WTC11 (cell line): ENCODE measurements around the gene GLT6D1.

Experiments
- ARID4B ChIP-seq: sonication (generic); formaldehyde crosslinking; IDR thresholded peaks from 2 replicates; pipeline ENCODE4 v1.8.0; 2023; ENCODE audit warnings: missing genetic modification reagents, mild to moderate bottlenecking, borderline replicate concordance
- CTCF ChIP-seq: fragments of 200-600 bp; IDR thresholded peaks from 2 replicates; pipeline ENCODE4 v1.8.0; 2022; ENCODE audit warnings: antibody characterized with exemption
- ELF4 ChIP-seq: sonication (generic); formaldehyde crosslinking; IDR thresholded peaks from 2 replicates; pipeline ENCODE4 v1.8.1; 2022; ENCODE audit warnings: low read depth, mild to moderate bottlenecking, moderate library complexity, missing genetic modification reagents
- ERG ChIP-seq: fragments of 250-450 bp; sonication (Bioruptor Pico); IDR thresholded peaks from 2 replicates; pipeline ENCODE4 v1.8.0; 2021; ENCODE audit warnings: mild to moderate bottlenecking
- IRF1 ChIP-seq: sonication (generic); formaldehyde crosslinking; IDR thresholded peaks from 2 replicates; pipeline ENCODE4 v1.8.0; 2023; ENCODE audit warnings: missing genetic modification reagents
- PREB ChIP-seq: sonication (generic); formaldehyde crosslinking; IDR thresholded peaks from 2 replicates; pipeline ENCODE4 v1.8.1; 2022; ENCODE audit warnings: mild to moderate bottlenecking, missing genetic modification reagents, moderate library complexity, borderline replicate concordance
- USF2 ChIP-seq: sonication (generic); formaldehyde crosslinking; IDR thresholded peaks from 2 replicates; pipeline ENCODE4 v1.8.1; 2023; ENCODE audit warnings: mild to moderate bottlenecking, missing genetic modification reagents, moderate library complexity

- TF ChIP-seq CTCF (no peak), USF2 (CRISPR knock-in tag) (no peak), IRF1 (CRISPR knock-in tag) (no peak), ELF4 (CRISPR knock-in tag) (no peak), PREB (CRISPR knock-in tag) (no peak), ARID4B (no peak), ERG (no peak)
Observed at GRCh38 chr9:135670721-135671590, 31.6 kb upstream of the GLT6D1 start.
